T47D (cell line): ENCODE data around the gene CTAGE6.
"Not testable (repeated sequence)": the region's sequence is repeated elsewhere in the genome, so short reads cannot be mapped to it uniquely, and the experiment has no call there.

Experiments
- DNase-seq, 2 experiments: peaks; one replicate each; pipeline versions ENCODE4 v3.0.0 to v3.0.0-alpha.2; 2011 to 2012; ENCODE audit warnings: low read depth in 1 of 2, low spot score in 1 of 2
- JUND ChIP-seq: IDR thresholded peaks from 2 replicates; pipeline ENCODE4 v1.6.1; 2012; ENCODE audit warnings: low read depth
- in situ Hi-C: cut with HindIII; loops from 2 replicates; pipeline ENCODE4 v1.10.0; 2016; ENCODE audit warnings: low sequenced_read_pairs, low pct_unique_long_range_greater_than_20kb

The CTAGE6 gene

DNA sequence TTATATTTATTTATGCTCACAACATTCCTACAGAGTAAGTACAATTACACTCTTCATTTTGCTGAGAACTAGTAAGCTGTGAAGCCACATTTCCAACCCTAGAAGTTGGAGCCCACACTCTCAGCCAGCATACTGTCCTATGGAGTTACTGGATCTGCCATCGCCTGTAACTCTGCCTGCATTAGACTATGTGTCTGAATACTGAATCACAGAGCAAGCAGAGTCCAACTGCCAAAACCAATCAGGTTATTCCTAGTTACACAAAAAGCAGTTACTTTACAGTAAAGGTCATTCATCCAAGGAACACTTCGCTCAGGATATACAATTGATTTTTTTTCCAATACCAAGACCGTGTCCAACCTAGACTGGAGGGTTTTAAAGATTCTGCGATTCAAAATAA is 21.5 kb downstream of the CTAGE6 start:
- no peak for TF ChIP-seq JUND
- no peak for DNase-seq

GRCh38 chr7:143733876-143734275 is 23.6 kb downstream of the CTAGE6 start:
- TF ChIP-seq JUND, result no peak
- in situ Hi-C loops, result no loop called here
- DNase-seq, result no peak

More for the DNA sequence above, 21.5 kb downstream of the CTAGE6 start:
- in situ Hi-C loops, result no loop called here

DNA sequence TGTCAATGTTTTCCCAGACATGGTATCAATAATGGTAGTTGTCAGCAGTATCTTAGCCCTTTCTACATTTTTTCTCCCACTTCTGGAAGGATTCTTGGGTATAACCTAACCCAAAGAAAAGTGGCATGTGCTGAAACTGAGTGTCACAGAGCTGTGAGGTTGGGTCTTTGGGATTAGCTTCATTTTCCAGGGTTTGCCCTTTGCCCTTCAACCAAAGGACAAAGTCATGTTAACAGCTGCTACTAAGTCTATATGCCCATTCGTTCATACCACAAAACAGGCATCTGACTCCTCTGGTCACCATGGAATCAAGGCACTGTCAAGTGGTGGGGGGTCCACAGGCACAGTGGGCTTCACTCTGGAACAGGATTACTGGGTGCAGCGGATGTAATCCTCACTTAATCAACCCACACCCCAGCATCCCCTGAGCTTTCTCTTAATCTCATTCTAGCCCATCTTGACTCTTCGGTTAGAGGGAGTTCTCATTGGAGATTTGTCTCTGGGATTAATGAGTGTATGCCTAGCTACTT is 29.1 kb downstream of the CTAGE6 start:
- in situ Hi-C loops, result no loop called here
- no peak for DNase-seq
- TF ChIP-seq JUND, result no peak

- in situ Hi-C loops, DNase-seq: not testable (repeated sequence)
These were observed 29.9 kb downstream of the CTAGE6 start for GRCh38 chr7:143727561-143727960.

DNA sequence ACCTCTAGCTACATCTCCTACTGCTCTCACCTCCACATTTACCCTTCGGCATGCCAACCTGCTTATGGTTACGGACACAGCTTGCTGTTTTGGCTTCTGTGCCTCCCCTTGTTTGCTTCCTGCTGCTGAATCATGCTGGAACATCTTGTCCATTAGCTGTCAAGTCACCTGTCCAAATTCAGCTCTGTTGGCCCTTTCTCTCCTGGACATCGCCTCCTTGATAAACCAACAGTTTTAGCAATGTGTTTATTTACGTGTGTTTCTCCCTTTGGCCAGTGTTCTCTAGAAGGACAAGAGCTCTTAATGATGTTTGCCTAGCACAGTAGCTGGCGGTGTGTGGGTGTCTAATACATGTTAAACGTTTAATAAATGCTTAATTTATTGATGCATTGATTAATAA is 31.4 kb downstream of the CTAGE6 start:
- DNase-seq, in situ Hi-C loops: not testable (repeated sequence)

- in situ Hi-C loops, DNase-seq: not testable (repeated sequence)
These were observed 37.2 kb downstream of the CTAGE6 start for GRCh38 chr7:143720335-143720734.

DNA sequence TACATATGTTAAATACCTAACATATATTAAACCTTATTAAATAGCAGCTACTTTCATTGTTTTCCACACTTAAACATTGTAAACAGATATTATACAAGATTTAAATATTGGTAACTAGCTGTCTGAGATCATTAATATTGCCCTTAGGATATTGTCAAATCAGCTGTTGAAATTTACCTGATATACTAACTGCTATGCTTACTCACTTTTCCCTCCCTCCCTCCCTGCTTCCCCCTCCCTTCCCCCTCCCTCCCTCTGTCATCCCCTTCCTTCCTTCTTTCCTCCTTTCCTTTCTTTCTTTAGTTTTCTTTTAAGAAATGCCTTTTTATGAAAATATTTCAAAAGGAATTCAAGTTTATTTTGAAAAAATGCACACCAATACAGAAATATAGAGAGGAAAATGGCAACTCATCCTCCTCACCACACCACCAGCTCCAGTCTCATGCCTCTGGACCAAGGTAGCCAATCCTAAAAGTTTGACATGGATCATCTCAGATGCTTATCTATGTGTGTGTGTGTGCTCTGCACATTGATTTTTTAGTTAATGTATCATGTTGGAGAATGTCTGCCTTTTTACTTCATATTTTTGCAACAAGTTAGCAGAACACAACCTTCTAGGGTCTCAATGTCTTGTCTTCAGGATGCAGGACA is 41.8 kb downstream of the CTAGE6 start:
- in situ Hi-C loops, DNase-seq: not testable (repeated sequence)

DNA sequence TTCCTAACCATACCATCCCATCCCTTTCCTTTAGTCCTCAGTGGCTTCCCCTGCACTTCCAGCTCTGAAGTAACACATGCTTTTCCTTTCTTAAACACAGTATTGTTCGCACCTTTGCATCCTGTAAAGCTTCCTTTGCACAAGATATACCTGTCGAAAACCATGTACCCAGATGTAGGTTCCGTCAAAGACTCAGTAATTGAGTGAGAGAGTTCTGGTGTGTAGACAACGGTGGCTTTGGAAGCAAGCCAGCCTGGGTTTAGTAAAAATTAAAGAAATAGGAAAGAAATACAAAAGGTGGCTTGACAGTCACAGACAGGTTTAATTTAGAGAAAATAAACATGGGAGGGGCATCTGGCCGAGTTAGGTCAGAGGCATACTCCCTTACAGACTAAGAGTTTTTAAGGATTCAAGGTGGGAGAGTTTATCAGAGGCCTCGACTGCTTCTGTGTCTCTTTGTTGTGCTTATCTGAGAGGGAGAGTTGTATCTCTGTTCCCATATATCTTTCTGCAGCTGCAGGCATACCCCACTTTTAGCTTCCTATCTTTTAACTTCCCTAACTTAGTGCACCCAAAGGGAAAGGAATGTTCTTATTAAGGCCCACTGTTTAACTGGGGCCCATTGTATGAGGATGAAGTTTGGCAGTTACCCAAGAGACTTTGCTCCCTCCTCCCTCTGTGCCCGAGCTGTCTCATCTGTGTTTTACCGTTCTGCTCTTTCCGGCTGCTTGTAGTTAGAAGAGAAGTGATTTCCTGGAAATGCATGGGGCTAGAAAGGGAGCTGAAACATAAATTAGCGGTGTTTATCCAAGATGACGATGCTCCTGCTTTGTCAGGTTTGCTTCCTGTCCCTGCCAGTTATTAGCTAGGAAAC is 42.7 kb downstream of the CTAGE6 start:
- DNase-seq, in situ Hi-C loops: not testable (repeated sequence)

DNA sequence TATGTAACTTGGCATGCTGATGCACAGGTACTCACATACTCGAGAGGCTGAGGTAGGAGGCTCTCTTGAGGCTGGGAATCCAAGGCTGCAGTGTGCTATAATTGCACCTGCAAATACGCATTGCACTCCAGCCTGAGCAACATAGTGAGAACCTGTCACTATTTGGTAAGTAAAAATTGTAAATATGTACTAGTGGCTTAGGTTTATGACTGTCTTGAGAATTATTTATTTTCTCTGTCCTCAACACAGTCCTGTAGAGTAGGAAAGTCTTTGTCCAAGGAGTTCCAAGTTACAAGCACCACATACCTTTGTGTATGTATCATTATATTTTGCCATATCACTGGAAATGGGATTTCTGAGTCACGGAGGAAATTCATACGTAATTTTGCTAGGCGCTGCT is 45.1 kb downstream of the CTAGE6 start:
- DNase-seq, in situ Hi-C loops: not testable (repeated sequence)

DNA sequence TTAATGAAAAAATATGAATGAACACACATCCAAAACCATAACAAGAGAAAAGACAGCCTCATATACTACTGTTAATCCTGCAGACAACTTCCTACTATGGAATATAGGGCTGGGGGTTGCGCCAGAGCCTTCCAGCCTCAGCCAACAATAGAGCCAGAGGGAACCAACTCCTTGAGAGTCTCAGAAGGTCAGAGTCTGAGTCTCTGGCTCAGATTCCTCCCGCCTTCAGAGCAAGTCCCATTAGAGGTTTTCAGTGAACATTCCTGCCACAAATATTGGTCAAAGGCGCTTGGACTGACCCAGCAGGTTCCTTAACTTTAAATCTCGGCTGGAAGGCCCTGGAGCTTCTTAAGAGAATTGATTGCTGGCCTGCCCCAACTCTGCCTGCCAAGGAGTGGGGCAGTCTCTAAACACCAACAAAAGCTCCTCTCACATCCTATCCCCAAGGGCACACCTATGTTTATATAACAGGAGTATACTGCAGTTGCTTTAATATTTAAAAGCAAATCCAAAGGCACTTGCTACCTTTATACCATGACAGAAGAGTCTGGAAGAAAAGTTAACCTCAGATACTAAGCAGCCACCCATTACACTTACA is 45.7 kb downstream of the CTAGE6 start:
- DNase-seq, in situ Hi-C loops: not testable (repeated sequence)

DNA sequence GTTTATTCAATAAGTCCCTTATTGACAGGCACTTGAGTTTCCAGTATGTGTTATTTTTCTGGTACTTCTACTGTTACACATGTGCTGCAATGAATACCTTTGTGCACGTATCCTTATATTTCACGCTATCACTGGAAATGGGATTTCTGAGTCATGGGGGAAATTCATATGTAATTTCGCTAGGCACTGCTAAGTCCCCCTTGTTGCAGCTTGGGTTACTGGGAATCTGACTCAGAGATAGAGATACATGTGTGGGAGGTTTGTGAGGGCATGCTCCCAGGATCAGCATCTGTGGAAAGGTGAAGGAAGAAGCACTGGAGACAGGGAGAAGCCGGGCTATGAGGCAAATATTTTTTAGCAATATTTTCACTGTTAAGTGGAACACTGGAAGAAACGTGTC is 47.6 kb downstream of the CTAGE6 start:
- in situ Hi-C loops, DNase-seq: not testable (repeated sequence)
